ENCODE data around the gene C16orf86.

DNA sequence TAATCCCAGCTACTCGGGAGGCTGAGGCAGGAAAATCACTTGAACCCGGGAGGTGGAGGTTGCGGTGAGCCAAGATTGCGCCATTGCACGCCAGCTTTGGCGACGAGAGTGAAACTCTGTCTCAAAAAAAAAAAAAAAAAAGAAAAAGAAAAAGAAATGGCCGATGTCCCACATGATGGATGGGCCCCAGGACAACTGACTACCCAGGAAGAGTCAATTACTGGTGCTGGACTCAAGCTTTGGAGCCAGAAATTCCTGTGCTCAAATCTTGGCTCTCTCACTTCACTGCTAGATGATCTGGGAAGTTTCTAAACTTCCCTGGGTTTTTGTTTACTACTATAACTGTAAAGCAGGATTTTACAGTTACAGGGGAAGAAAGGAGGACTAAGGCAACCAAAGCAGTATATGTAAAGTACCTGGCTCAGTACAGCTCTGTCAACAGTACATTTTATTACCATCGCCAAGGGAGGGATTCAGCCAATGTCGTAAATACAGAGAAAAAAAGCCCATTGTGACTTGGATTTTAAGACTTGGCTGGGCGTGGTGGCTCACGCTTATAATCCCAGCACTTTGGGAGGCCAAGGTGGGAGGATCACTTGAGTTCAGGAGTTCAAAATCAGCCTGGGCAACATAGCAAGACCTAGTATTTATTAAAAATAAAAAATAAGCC lies 11.9 kb downstream of the C16orf86 start:
- TF ChIP-seq, protein P1, sequence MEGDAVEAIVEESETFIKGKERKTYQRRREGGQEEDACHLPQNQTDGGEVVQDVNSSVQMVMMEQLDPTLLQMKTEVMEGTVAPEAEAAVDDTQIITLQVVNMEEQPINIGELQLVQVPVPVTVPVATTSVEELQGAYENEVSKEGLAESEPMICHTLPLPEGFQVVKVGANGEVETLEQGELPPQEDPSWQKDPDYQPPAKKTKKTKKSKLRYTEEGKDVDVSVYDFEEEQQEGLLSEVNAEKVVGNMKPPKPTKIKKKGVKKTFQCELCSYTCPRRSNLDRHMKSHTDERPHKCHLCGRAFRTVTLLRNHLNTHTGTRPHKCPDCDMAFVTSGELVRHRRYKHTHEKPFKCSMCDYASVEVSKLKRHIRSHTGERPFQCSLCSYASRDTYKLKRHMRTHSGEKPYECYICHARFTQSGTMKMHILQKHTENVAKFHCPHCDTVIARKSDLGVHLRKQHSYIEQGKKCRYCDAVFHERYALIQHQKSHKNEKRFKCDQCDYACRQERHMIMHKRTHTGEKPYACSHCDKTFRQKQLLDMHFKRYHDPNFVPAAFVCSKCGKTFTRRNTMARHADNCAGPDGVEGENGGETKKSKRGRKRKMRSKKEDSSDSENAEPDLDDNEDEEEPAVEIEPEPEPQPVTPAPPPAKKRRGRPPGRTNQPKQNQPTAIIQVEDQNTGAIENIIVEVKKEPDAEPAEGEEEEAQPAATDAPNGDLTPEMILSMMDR (IDR thresholded peaks at IDR 0.05; ENCODE audit: insufficient read depth, low read length, poor library complexity, severe bottlenecking) = no peak
- no peak for TF ChIP-seq EZH2phosphoT487 (conservative IDR thresholded peaks at IDR 0.05; ENCODE audit: low read length)
